ENCODE data around the gene ADAM19.

Gene ADAM19

DNA sequence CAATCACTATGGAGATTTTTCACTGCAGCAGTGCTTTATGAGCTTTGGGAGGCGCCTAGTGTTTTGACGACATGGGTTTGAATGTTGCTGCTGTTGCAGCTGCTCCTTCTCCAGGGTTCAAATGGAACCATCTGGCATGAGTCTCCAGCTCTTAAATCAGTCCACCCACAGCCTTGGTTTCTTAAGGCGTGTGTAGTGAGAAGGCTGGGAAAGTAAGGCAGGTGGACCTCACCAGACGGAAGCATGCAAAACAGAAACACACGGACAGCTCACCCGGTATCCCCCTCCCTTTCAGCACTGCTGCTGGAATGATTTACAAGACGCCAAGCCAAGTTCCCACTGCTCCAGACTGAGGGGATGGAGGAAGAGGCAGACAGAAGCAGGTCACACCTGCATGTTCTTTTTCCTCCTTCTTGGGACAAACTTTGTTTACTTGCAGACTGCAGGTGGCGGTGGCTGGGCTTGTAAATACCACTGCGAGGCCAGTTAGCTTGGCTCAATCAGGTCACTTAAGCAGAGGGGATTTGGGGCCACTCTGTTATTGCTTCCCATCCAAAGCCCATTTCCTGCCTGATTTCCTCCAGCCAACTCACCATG is 47.4 kb downstream of the ADAM19 start:
- Histone ChIP-seq H3K27ac (peak overlapping the region in 1 of 21 experiments; percentile 14), H3K4me3 (no peak overlapping the region)

DNA sequence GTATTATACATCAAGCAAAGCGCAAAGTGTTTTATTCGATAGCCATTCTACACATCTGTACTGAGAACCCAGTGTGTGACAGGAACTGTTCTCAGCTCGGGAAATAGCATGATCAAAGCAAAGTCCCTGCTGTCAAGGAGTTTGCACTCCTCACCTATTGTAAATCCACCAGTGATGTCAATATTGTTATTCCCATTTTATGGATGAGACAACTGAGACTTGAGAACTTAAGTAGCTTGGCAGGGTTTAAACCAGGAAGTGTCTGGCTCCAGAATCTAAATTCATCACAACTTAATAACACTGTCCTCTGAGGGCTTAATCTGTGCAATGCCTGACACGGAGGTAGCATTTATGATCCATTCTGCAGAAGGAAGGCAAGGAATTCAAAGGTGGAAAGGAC is 50.7 kb downstream of the ADAM19 start:
- Histone ChIP-seq H3K4me3 (no peak overlapping the region), H3K27ac (no peak overlapping the region)

DNA sequence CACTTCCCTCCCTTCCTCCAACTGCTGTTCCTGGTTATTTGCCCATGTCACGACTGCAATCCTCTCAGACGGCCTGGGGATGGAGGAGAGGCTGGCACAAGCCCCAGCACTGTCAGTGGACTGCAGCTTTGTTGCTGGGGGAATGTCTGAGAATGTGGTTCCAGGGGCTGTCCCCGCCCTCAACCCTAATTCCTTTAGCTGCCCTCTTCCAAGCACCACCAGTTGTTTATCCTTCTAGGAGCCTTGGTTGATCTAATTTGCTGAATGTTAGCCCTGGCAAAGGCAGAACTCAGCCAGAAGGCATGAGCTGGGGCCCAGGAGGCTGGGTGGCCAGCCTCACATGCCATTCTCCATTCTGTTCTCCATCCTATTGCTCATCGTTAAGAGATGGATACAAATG is 51.6 kb downstream of the ADAM19 start:
- peak overlapping the region in 1 of 21 experiments; percentile 21 for H3K27ac ChIP-seq
- H3K4me3 ChIP-seq, result no peak overlapping the region

- Histone ChIP-seq H3K27ac (peak overlapping the region in 1 of 21 experiments; percentile 29), H3K4me3 (no peak overlapping the region)
Observed at GRCh38 chr5:157521704-157522029, 53.9 kb downstream of the ADAM19 start.

GRCh38 chr5:157520911-157521703 is 54.5 kb downstream of the ADAM19 start:
- Histone ChIP-seq H3K27ac (peak overlapping the region in 3 of 21 experiments; percentile 15 to 29 (median 28)), H3K4me3 (no peak overlapping the region)

DNA sequence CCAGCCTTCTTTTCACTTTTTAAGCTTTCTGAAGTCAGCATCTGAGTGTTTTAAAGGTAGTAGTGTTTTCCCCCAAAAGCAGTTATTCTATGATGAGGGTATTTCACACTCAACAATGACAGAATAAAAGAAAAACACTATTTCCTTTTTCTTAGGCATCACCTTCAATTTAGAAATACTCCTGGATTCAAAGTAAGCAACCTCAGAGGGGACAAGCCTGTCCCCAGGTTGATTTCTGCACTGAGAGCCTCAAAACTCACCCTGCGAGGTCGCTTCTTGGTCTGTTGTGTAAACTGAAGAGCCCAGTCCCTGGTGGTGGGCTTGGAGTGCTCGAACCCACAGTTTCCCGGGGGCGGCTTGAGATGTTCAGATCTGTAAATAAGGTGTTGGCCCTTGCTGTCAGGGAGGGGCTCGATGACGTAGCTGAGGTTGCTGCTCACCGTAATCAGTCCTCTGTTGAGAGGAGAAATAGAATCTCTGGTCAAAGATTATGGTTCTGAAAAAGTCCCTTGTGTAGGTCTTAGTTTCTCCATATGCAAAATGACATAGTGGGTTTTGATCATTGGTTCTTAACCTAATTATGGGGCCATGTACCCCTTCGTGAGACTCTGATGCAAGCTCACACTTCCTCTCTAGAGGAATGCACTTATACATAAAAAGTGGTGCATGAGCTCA is 55.9 kb downstream of the ADAM19 start:
- H3K4me3 ChIP-seq, result no peak overlapping the region
- H3K27ac ChIP-seq, result no peak overlapping the region

DNA sequence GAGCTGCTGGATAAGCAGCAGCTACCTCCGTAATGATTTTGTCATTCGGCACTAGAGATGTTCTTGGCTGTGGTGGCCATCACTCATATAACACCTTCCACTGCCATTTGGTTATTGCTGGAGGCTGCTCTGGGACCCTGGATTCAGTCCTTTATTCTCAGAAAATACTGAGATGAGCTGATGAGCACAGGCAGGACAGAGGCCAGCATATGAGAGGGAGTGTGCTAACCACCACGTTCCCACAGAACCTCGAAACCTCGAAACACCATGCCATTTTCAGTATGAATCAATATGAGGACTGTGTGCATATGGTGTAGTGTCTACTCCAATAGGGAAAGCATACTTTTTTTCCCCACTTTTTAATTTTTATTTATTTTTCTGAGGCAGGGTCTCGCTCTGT is 56.6 kb downstream of the ADAM19 start:
- Histone ChIP-seq H3K27ac (no peak overlapping the region), H3K4me3 (no peak overlapping the region)

DNA sequence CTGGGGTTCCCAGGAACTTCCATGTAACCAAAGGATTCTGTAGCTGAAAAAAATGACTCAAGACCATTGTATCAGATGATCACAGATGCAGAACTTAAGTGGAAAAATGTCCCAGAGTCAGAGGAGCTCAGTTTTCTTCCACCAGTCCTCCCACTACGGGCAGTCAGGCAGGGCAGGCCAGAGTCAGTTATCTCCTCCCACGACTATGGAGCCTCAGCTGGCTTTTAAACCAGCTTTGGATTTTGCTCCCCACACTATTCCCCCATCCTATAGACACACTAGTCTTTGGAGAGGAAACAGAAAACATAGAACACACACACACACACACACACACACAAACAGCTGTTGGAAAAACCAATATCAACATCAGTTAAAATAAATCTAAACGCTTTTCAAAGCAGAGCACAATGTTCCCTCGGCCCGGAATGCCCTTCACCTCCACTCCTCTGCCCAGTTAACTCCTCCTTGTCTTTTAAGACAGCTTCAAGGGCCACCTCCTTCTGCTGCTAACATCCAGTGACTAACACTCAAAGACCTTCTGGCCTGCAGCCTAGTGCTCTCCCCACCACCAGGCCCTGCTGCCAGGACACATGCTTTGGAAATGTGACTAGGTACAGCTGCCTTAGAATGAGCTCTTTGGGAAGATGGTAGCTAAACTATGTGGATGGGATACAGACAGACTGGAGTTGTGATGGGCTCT is 58.8 kb downstream of the ADAM19 start:
- no peak overlapping the region for H3K4me3 ChIP-seq
- peak overlapping the region in 7 of 21 experiments; percentile 16 to 72 (median 45) for H3K27ac ChIP-seq

GRCh38 chr5:157516006-157516405 is 59.6 kb downstream of the ADAM19 start:
- Histone ChIP-seq H3K4me3 (no peak overlapping the region), H3K27ac (peak overlapping the region in 7 of 21 experiments; percentile 16 to 72 (median 45))

- no peak overlapping the region for H3K4me3 ChIP-seq
- H3K27ac ChIP-seq, result no peak overlapping the region
Observed at GRCh38 chr5:157514974-157515373, 60.6 kb downstream of the ADAM19 start.

DNA sequence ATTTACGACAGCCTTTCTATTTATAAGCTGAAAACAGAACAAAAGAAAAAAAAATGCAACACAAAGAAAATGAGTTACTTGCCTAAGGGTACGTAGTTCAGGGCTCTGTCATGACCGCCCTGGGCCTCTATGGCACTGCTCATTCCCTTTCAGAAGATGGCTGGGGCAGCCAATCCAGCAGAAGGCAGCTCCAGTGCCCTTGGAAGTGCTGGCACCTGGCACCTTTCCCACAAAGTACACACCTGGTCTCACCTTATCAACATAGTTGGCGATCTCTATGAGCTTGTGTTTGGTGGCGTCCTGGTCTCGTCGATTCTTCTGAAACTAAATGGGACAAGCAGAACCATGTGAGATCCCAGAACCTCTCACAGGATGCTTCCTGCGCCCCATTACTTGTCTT is 62.4 kb downstream of the ADAM19 start:
- Histone ChIP-seq H3K4me3 (no peak overlapping the region), H3K27ac (peak overlapping the region in 1 of 21 experiments; percentile 69)

DNA sequence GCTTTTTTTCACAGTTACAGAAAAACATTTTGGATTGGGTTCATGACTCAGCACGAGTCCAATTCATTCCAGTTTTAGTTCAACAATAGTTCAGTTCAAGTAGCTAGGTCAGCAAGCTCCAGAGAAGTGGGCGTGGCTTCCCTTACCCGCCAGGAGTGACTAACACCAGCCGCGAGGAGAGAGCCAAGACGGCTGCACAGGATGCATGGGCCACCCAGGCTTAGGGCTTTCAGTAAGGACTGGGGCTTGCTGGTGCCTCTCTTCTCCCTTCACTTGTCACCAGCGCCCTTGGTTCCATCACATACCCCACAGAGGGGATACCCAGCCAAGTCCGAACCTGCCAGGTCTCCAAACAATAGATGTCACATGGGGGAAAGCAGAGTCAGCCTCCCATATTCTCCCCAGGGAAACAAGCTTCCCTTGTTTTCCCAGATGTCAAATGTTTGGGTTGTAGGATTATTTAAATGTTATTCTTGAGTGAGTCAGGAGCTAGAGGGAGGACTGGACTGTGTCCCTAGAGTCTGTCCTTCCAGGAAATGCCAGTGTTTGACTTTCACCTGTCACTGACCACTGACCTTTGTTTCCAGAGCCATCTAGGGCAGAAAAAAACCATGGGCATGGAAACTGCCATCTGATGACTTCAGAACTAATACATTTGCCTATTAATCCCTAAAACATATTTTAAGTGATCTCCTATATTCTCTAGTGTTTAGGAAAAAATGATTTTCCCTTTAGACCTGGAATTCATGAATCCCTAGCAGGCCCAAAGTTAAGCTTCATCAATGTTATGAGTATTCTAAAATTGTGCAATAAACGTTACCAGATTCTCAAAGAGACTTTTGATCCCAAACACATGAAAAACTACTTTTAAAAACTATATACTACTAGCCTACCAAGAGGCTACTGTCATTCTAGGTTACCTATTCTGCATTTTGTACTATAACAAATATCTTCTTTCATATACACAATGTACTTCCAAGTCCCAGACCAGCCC is 63.6 kb downstream of the ADAM19 start:
- peak overlapping the region in 16 of 21 experiments; percentile 12 to 71 (median 42) for H3K27ac ChIP-seq

GRCh38 chr5:157510682-157511081 is 64.9 kb downstream of the ADAM19 start:
- no peak overlapping the region for H3K4me3 ChIP-seq
- H3K27ac ChIP-seq, result peak overlapping the region in 6 of 21 experiments; percentile 25 to 79 (median 50)

More for the DNA sequence above, 63.6 kb downstream of the ADAM19 start:
- H3K4me3 ChIP-seq, result no peak overlapping the region

- H3K4me3 ChIP-seq, result no peak overlapping the region
- no peak overlapping the region for H3K27ac ChIP-seq
Observed at GRCh38 chr5:157509587-157509986, 66.0 kb downstream of the ADAM19 start.

- Histone ChIP-seq H3K4me3 (no peak overlapping the region), H3K27ac (no peak overlapping the region)
Observed at GRCh38 chr5:157509093-157509492, 66.5 kb downstream of the ADAM19 start.

- Histone ChIP-seq H3K4me3 (no peak overlapping the region), H3K27ac (no peak overlapping the region)
Observed at GRCh38 chr5:157506981-157507780, 68.4 kb downstream of the ADAM19 start.

GRCh38 chr5:157506066-157506590 is 69.4 kb downstream of the ADAM19 start:
- peak overlapping the region in 1 of 21 experiments; percentile 2 for H3K27ac ChIP-seq
- no peak overlapping the region for H3K4me3 ChIP-seq

GRCh38 chr5:157505496-157505895 is 70.1 kb downstream of the ADAM19 start:
- peak overlapping the region in 1 of 21 experiments; percentile 2 for H3K27ac ChIP-seq

More at GRCh38 chr5:157505496-157505895, 70.1 kb downstream of the ADAM19 start:
- H3K4me3 ChIP-seq, result no peak overlapping the region
